H9 (cell line): ENCODE measurements around the gene ZNF362. TPM values are rescaled to one million over a fixed set of nuclear protein-coding genes. Genes with fewer than 3 reads are reported as not detected.

Source experiments
- DNase-seq: peaks from one replicate; pipeline ENCODE4 v3.0.0-alpha.2; 2017
- H2AFZ ChIP-seq: one replicate; pipeline ENCODE4 v1.6.1; 2013; ENCODE audit warnings: mild to moderate bottlenecking, low read length, control low read depth, moderate library complexity
- H2AK5ac ChIP-seq: 2 replicates; pipeline ENCODE4 v1.6.1; 2013; ENCODE audit warnings: low read length, control low read depth, mixed read lengths; ENCODE audit not compliant: insufficient read length
- H2BK120ac ChIP-seq: one replicate; pipeline ENCODE4 v1.6.1; 2013; ENCODE audit warnings: low read depth, mild to moderate bottlenecking, low read length, control low read depth, inconsistent platforms; ENCODE audit not compliant: poor library complexity, severe bottlenecking
- H2BK12ac ChIP-seq: 2 replicates; pipeline ENCODE4 v1.6.1; 2013; ENCODE audit warnings: low read length, control low read depth, mixed read lengths, low read depth; ENCODE audit not compliant: insufficient read length
- H2BK15ac ChIP-seq: 2 replicates; pipeline ENCODE4 v1.6.1; 2013; ENCODE audit warnings: low read depth, low read length, control low read depth
- H2BK20ac ChIP-seq: one replicate; pipeline ENCODE4 v1.6.1; 2013; ENCODE audit warnings: low read depth, mild to moderate bottlenecking, low read length, control low read depth, inconsistent platforms; ENCODE audit not compliant: poor library complexity, severe bottlenecking
- H2BK5ac ChIP-seq: 2 replicates; pipeline ENCODE4 v1.6.1; 2013; ENCODE audit warnings: low read length, control low read depth, mixed read lengths; ENCODE audit not compliant: insufficient read length
- H3K14ac ChIP-seq: 2 replicates; pipeline ENCODE4 v1.6.1; 2013; ENCODE audit warnings: low read length, control low read depth; ENCODE audit not compliant: insufficient read depth
- H3K18ac ChIP-seq: 2 replicates; pipeline ENCODE4 v1.6.1; 2013; ENCODE audit warnings: low read depth, mild to moderate bottlenecking, mixed read lengths, low read length, control low read depth; ENCODE audit not compliant: insufficient read length
- H3K23ac ChIP-seq: 2 replicates; pipeline ENCODE4 v1.6.1; 2013; ENCODE audit warnings: low read length, control low read depth, mixed read lengths, low read depth; ENCODE audit not compliant: insufficient read length
- H3K23me2 ChIP-seq: 2 replicates; pipeline ENCODE4 v1.6.1; 2013; ENCODE audit warnings: low read depth, mild to moderate bottlenecking, mixed read lengths, low read length, control low read depth; ENCODE audit not compliant: insufficient read length, poor library complexity, severe bottlenecking
- H3K27ac ChIP-seq: 2 replicates; pipeline ENCODE4 v1.5.1; 2013; ENCODE audit warnings: low read length, control low read depth, mixed read lengths, low read depth; ENCODE audit not compliant: insufficient read length
- H3K27me3 ChIP-seq: 2 replicates; pipeline ENCODE4 v1.6.1; 2013; ENCODE audit warnings: low read length, control low read depth, inconsistent platforms; ENCODE audit not compliant: insufficient read depth
- H3K4ac ChIP-seq: 2 replicates; pipeline ENCODE4 v1.6.1; 2013; ENCODE audit warnings: low read depth, mild to moderate bottlenecking, control low read depth, inconsistent platforms, low read length, moderate library complexity
- H3K4me1 ChIP-seq: 2 replicates; pipeline ENCODE4 v1.6.1; 2013; ENCODE audit warnings: low read length, control low read depth, inconsistent platforms; ENCODE audit not compliant: insufficient read depth
- H3K4me2 ChIP-seq: 2 replicates; pipeline ENCODE4 v1.6.1; 2013; ENCODE audit warnings: low read length, control low read depth, mixed read lengths; ENCODE audit not compliant: insufficient read length, insufficient read depth
- H3K56ac ChIP-seq: 2 replicates; pipeline ENCODE4 v1.6.1; 2013; ENCODE audit warnings: low read depth, mild to moderate bottlenecking, mixed read lengths, low read length, control low read depth; ENCODE audit not compliant: insufficient read length
- H3K79me1 ChIP-seq: 2 replicates; pipeline ENCODE4 v1.6.1; 2013; ENCODE audit warnings: low read depth, mild to moderate bottlenecking, moderate library complexity, low read length, control low read depth, inconsistent platforms; ENCODE audit not compliant: insufficient read depth, poor library complexity, severe bottlenecking
- H3K79me2 ChIP-seq: 2 replicates; pipeline ENCODE4 v1.6.1; 2013; ENCODE audit warnings: low read length, control low read depth, inconsistent platforms; ENCODE audit not compliant: insufficient read depth
- H3K9ac ChIP-seq: 2 replicates; pipeline ENCODE4 v1.6.1; 2013; ENCODE audit warnings: low read length, control low read depth, mixed read lengths; ENCODE audit not compliant: insufficient read length; ENCODE audit errors: extremely low read depth
- H3K9me3 ChIP-seq: one replicate; pipeline ENCODE4 v1.6.1; 2013; ENCODE audit warnings: low read depth, low read length, inconsistent platforms; ENCODE audit not compliant: control insufficient read depth
- H3T11ph ChIP-seq: one replicate; pipeline ENCODE4 v1.6.1; 2013; ENCODE audit warnings: mild to moderate bottlenecking, low read length, control low read depth, inconsistent platforms
- H4K20me1 ChIP-seq: one replicate; pipeline ENCODE4 v1.6.1; 2013; ENCODE audit not compliant: control insufficient read depth, insufficient read length, insufficient read depth
- H4K5ac ChIP-seq: 2 replicates; pipeline ENCODE4 v1.6.1; 2013; ENCODE audit warnings: low read depth, mild to moderate bottlenecking, mixed read lengths, low read length, control low read depth; ENCODE audit not compliant: insufficient read length
- H4K8ac ChIP-seq: replicated peaks from 2 replicates; pipeline ENCODE4 v1.6.1; 2013; ENCODE audit warnings: low read length, control low read depth, mixed read lengths, low read depth; ENCODE audit not compliant: insufficient read length
- H4K91ac ChIP-seq: 2 replicates; pipeline ENCODE4 v1.6.1; 2013; ENCODE audit warnings: low read depth, mild to moderate bottlenecking, moderate library complexity, mixed read lengths, low read length, control low read depth; ENCODE audit not compliant: insufficient read length
- H3K27ac Mint-ChIP-seq, 3 experiments: 2 replicates in 2 of 3; 3 replicates in 1 of 3; pipeline ENCODE4 v1.8.0; 2020 to 2021; ENCODE audit warnings: mixed read lengths in 3 of 3, mild to moderate bottlenecking in 1 of 3, moderate library complexity in 1 of 3
- H3K27me3 Mint-ChIP-seq: 2 replicates; pipeline ENCODE4 v1.8.0; 2021; ENCODE audit warnings: low read depth, mild to moderate bottlenecking, moderate library complexity, mixed read lengths
- H3K36me3 Mint-ChIP-seq, 3 experiments: 2 replicates in 2 of 3; 3 replicates in 1 of 3; pipeline ENCODE4 v1.8.0; 2020 to 2021; ENCODE audit warnings: low read depth in 3 of 3, mixed read lengths in 3 of 3; ENCODE audit not compliant: insufficient read depth in 1 of 3
- H3K4me1 Mint-ChIP-seq, 2 experiments: 2 replicates each; pipeline ENCODE4 v1.8.0; 2020; ENCODE audit warnings: mixed read lengths in 2 of 2
- H3K4me3 Mint-ChIP-seq, 2 experiments: 2 replicates in 1 of 2; 3 replicates in 1 of 2; pipeline ENCODE4 v1.8.0; 2020 to 2021; ENCODE audit warnings: mild to moderate bottlenecking in 2 of 2, mixed read lengths in 2 of 2, moderate library complexity in 1 of 2
- H3K9me3 Mint-ChIP-seq, 2 experiments: 2 replicates in 1 of 2; 3 replicates in 1 of 2; pipeline ENCODE4 v1.8.0; 2020; ENCODE audit warnings: mild to moderate bottlenecking in 2 of 2, mixed read lengths in 2 of 2, moderate library complexity in 1 of 2
- CTCF ChIP-seq: fragments of 200-600 bp; sonication (generic); conservative IDR thresholded peaks from 3 replicates; pipeline ENCODE4 v1.8.0; 2021; ENCODE audit warnings: antibody characterized with exemption, mild to moderate bottlenecking
- WGBS: extraction: QIAGEN DNeasy Blood & Tissue Kit; methylation state at CpG from one replicate; pipeline ENCODE4 v1.1.7; 2013; ENCODE audit warnings: missing lambda C conversion rate, low lambda C conversion rate, mixed read lengths; ENCODE audit not compliant: insufficient read length; ENCODE audit errors: extremely low coverage; 5-methylcytosine and 5-hydroxymethylcytosine counted together
- total RNA-seq: library from RNA; stranded (reverse); gene quantifications from 2 replicates; pipeline ENCODE4 v1.2.1, GENCODE V29; 2021

ZNF362 gene
- total RNA-seq, 1 experiment from 2014 or later: 18.7 TPM

GRCh38 chr1:33302325-33302724 is 46.0 kb downstream of the ZNF362 start:
- H3K14ac ChIP-seq: no peak overlapping the region
- H3K36me3 Mint-ChIP-seq: peaks cover 15 to 25% (median 19%) of the 10 kb centered on the region in 3 experiments; a peak in 6 of 7 replicates
- H3K27me3 ChIP-seq: peaks cover 4% of the 10 kb centered on the region; the same call in 1 of the 2 replicates
- no peak overlapping the region for H3T11ph ChIP-seq
- no peaks in the 10 kb centered on the region for H4K20me1 ChIP-seq
- H3K4me1 ChIP-seq: no peaks in the 10 kb centered on the region
- H3K4me1 Mint-ChIP-seq: peaks cover 9 to 20% of the 10 kb centered on the region in 2 experiments
- no peak overlapping the region for H3K4ac ChIP-seq
- no peak overlapping the region for H3K18ac ChIP-seq
- H2BK5ac ChIP-seq: no peak overlapping the region
- no peak overlapping the region for H4K5ac ChIP-seq
- H3K56ac ChIP-seq: no peak overlapping the region
- no peak overlapping the region for H3K27ac Mint-ChIP-seq
- no peak overlapping the region for H2BK12ac ChIP-seq
- no peak overlapping the region for H2BK15ac ChIP-seq
- no CpG with 5 or more reads among the region's 1 CpG for WGBS
- no peak for TF ChIP-seq CTCF
- DNase-seq: no peak
- H2BK120ac ChIP-seq: no peak overlapping the region
- H3K9ac ChIP-seq: no peak overlapping the region
- H3K4me2 ChIP-seq: no peak overlapping the region
- peaks cover 3% of the 10 kb centered on the region for H3K23me2 ChIP-seq
- peaks cover 0 to 4% of the 10 kb centered on the region in 2 experiments; a peak in 3 of 5 replicates for H3K9me3 Mint-ChIP-seq
- no peak overlapping the region for H2BK20ac ChIP-seq
- no peak overlapping the region for H4K8ac ChIP-seq
- no peaks in the 10 kb centered on the region for H3K79me1 ChIP-seq
- H3K27ac ChIP-seq: no peak overlapping the region
- peaks cover 8% of the 10 kb centered on the region for H3K27me3 Mint-ChIP-seq
- no peak overlapping the region for H2AFZ ChIP-seq
- no peaks in the 10 kb centered on the region for H3K9me3 ChIP-seq
- H3K4me3 Mint-ChIP-seq: no peak overlapping the region; a peak in 1 of 5 replicates
- H4K91ac ChIP-seq: no peak overlapping the region
- no peak overlapping the region for H3K23ac ChIP-seq
- H3K79me2 ChIP-seq: no peaks in the 10 kb centered on the region
- no peak overlapping the region for H2AK5ac ChIP-seq
